ENCODE measurements around the gene CCDC33.

The CCDC33 gene

DNA sequence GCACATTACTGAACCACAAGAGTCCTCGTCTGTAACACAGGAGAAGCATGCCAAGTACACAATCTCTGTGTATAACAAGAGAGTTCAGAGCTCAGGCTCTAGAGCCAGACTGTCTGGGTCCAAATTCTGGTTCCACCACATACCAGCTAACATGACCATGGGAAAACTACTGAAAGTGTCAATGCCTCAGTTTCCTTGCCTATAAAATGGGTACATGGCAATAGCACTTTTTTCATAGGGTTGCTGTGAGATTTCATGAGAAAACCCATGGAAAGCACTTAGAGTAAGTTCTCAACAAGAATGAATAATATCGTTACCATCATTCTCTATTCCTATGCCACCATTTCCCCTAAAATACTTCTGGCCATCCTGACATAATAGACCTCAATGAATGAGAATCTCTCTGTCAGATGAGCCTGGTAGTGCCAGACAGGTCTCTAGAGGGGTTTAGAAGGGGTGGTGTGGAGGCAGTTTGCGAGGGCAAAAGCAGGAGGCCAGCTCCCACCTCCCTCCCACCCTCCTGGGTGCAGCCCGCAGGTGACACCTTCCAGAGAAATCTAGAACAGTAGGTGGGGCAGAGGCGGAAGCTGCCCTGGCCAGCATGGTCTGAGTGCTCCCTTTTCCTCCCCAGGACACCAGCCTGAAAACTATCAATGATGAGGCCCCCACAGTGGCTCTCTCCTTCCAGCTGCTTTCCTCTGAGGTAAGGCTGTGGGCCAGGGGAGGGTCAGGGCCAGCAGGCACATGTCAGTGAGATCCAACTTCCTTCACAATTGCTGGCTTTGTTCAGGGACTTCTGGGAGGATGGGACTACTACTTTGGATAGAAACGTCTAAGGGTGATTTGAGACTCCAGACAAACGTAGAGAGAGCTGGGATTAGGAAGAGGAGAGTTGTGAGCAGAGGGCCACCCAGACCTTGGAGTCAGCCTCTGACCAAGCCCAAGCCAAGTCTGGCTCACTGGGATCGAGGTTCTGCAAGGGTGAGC is 45.3 kb downstream of the CCDC33 start:
- Histone ChIP-seq H3K27ac (ENCODE audit: insufficient read depth, low read depth, low read length, poor library complexity, severe bottlenecking) (peak overlapping the region; percentile 16), H3K27me3 (ENCODE audit: control insufficient read depth, insufficient read depth, low read length, poor library complexity, severe bottlenecking) (no peaks in the 10 kb centered on the region), H3K36me3 (ENCODE audit: control insufficient read depth, insufficient read depth, low read length) (no peaks in the 10 kb centered on the region), H3K9me3 (ENCODE audit: control insufficient read depth, low read length) (no peaks in the 10 kb centered on the region), H3K4me1 (ENCODE audit: control insufficient read depth, insufficient read depth, low read length) (peaks cover 22% of the 10 kb centered on the region), H3K4me3 (ENCODE audit: insufficient read depth, low read depth, low read length) (no peak overlapping the region)
- 87 to 88% methylated on average over 8 of the region's 8 CpGs for WGBS, 2 experiments

DNA sequence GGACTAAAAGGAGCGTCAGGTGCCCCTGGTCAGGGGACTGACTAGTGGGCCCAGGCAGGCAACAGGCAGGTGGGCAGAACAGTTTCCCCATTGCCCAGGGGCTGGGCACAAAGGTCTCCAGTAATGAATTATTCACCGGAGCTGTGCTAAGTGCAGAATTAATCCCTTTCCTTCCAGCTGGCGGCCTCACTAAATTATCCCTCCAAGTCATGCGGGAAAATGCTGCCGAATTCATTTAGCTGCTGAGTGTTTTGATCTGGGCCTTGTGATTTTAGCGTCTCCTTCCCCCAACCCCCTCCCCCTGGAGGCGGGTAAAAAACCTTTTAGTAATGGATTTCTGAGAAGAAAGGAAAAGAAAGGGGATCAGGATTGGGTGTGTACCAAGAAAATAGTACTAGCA is 47.2 kb downstream of the CCDC33 start:
- Histone ChIP-seq H3K27me3 (ENCODE audit: control insufficient read depth, insufficient read depth, low read length, poor library complexity, severe bottlenecking) (no peaks in the 10 kb centered on the region), H3K9me3 (ENCODE audit: control insufficient read depth, low read length) (no peaks in the 10 kb centered on the region), H3K4me3 (ENCODE audit: insufficient read depth, low read depth, low read length) (no peak overlapping the region), H3K36me3 (ENCODE audit: control insufficient read depth, insufficient read depth, low read length) (no peaks in the 10 kb centered on the region), H3K27ac (ENCODE audit: insufficient read depth, low read depth, low read length, poor library complexity, severe bottlenecking) (no peak overlapping the region), H3K4me1 (ENCODE audit: control insufficient read depth, insufficient read depth, low read length) (peaks cover 20% of the 10 kb centered on the region)
- WGBS, 2 experiments = 75 to 86% methylated on average over 5 of the region's 7 CpGs

DNA sequence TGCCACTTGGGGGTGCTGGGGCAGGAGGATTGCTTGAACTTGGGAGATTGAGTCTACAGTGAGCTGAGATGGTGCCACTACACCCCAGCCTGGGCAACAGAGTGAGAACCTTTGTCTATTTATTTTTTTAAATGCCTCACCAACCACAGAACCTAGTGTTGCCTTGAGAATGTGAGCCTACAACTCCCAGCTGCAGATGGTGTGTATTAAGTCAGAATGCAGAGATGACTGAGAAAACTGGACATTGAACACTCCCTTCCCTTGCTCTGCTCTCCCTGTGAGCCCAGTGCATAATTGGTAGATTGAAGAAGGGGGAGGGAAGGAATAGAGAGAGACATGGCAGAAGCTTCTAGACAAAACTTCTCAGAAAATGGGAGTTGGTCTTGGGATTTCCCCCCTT is 53.5 kb downstream of the CCDC33 start:
- Histone ChIP-seq H3K27ac (ENCODE audit: insufficient read depth, low read depth, low read length, poor library complexity, severe bottlenecking) (no peak overlapping the region), H3K9me3 (ENCODE audit: control insufficient read depth, low read length) (no peaks in the 10 kb centered on the region), H3K27me3 (ENCODE audit: control insufficient read depth, insufficient read depth, low read length, poor library complexity, severe bottlenecking) (peaks cover 17% of the 10 kb centered on the region), H3K36me3 (ENCODE audit: control insufficient read depth, insufficient read depth, low read length) (no peaks in the 10 kb centered on the region), H3K4me1 (ENCODE audit: control insufficient read depth, insufficient read depth, low read length) (peaks cover 7% of the 10 kb centered on the region), H3K4me3 (ENCODE audit: insufficient read depth, low read depth, low read length) (no peak overlapping the region)

- Histone ChIP-seq H3K36me3 (ENCODE audit: control insufficient read depth, insufficient read depth, low read length) (no peaks in the 10 kb centered on the region), H3K27me3 (ENCODE audit: control insufficient read depth, insufficient read depth, low read length, poor library complexity, severe bottlenecking) (peaks cover 17% of the 10 kb centered on the region), H3K9me3 (ENCODE audit: control insufficient read depth, low read length) (no peaks in the 10 kb centered on the region), H3K27ac (ENCODE audit: insufficient read depth, low read depth, low read length, poor library complexity, severe bottlenecking) (no peak overlapping the region), H3K4me3 (ENCODE audit: insufficient read depth, low read depth, low read length) (no peak overlapping the region), H3K4me1 (ENCODE audit: control insufficient read depth, insufficient read depth, low read length) (peaks cover 7% of the 10 kb centered on the region)
These were observed 54.5 kb downstream of the CCDC33 start for GRCh38 chr15:74290645-74291044.

DNA sequence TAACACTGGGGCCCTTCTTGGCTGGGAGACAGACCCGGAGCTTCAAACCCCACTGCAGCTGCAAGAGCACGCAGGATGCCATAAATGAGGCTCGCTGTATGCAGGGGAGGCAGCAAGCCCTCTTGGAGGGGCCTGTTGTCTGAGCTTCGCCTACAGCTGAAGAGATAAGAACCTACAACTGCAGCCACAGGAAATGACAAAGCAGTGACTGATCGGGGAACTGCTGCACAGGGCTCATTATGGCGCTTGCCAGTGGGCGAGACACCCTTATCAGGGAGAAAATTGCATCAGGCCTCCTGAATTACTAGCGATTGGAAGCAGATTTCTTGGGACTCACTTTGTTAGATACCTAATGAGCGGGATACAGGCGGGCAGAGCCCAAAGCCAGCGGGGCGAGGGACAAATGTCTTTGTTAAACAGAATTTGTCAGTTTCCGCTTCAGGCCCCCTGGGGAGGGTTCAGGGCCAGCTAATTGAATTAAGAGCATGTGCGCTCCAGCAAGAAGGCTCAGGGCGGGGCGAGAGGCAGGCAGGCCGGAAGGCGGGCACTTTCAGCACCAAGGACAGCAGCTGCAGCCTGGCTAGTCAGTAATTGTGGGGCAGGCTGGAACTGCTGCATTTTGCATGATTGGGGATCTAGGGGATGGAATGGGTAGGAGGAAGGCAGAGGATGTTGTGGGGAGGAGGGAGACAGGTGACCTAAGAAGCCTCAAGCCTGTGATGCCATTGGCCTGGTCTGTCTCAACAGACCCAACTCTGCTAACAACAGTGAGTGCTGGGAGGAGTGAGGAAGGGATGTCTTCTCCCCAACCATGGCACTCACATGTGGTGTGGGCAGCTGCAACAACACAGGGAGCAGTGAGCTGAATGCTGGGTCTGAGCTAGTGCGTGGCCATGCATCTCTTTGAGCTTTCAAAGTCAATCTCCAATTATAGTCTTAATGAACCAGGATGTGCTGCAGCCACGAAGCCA is 55.3 kb downstream of the CCDC33 start:
- no peak overlapping the region for H3K4me3 ChIP-seq (ENCODE audit: insufficient read depth, low read depth, low read length)
- peaks cover 17% of the 10 kb centered on the region for H3K27me3 ChIP-seq (ENCODE audit: control insufficient read depth, insufficient read depth, low read length, poor library complexity, severe bottlenecking)
- no peaks in the 10 kb centered on the region for H3K36me3 ChIP-seq (ENCODE audit: control insufficient read depth, insufficient read depth, low read length)
- H3K4me1 ChIP-seq (ENCODE audit: control insufficient read depth, insufficient read depth, low read length) = peaks cover 7% of the 10 kb centered on the region
- 14 to 16% methylated on average over 20 of the region's 20 CpGs for WGBS, 2 experiments
- no peaks in the 10 kb centered on the region for H3K9me3 ChIP-seq (ENCODE audit: control insufficient read depth, low read length)
- no peak overlapping the region for H3K27ac ChIP-seq (ENCODE audit: insufficient read depth, low read depth, low read length, poor library complexity, severe bottlenecking)

GRCh38 chr15:74293021-74293810 is 57.1 kb downstream of the CCDC33 start:
- H3K4me3 ChIP-seq (ENCODE audit: insufficient read depth, low read depth, low read length) = no peak overlapping the region
- H3K9me3 ChIP-seq (ENCODE audit: control insufficient read depth, low read length) = no peaks in the 10 kb centered on the region
- H3K27ac ChIP-seq (ENCODE audit: insufficient read depth, low read depth, low read length, poor library complexity, severe bottlenecking) = no peak overlapping the region
- H3K27me3 ChIP-seq (ENCODE audit: control insufficient read depth, insufficient read depth, low read length, poor library complexity, severe bottlenecking) = peaks cover 17% of the 10 kb centered on the region
- no peaks in the 10 kb centered on the region for H3K36me3 ChIP-seq (ENCODE audit: control insufficient read depth, insufficient read depth, low read length)
- WGBS, 2 experiments = 90 to 92% methylated on average over 3 of the region's 3 CpGs
- H3K4me1 ChIP-seq (ENCODE audit: control insufficient read depth, insufficient read depth, low read length) = peaks cover 7% of the 10 kb centered on the region

DNA sequence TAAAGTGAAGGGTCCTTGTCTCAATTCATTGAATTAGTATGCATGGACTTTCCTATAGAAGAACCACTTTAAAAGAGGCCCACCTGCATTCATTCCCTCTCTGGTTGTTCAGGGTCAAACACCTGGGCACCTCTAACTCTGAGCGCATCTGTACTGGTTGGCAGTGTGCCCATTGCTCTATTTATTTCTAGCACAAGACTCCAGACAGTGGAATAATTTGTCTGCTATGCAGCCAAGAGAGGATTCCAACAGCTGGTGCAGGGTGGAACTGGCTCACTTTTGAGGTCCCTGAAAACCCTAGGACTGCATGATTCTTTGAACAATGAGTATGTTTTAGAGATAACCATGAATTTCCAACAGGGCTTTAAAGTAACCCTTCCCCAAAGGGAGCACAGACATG is 57.9 kb downstream of the CCDC33 start:
- peaks cover 17% of the 10 kb centered on the region for H3K27me3 ChIP-seq (ENCODE audit: control insufficient read depth, insufficient read depth, low read length, poor library complexity, severe bottlenecking)
- H3K4me3 ChIP-seq (ENCODE audit: insufficient read depth, low read depth, low read length) = no peak overlapping the region
- no peaks in the 10 kb centered on the region for H3K36me3 ChIP-seq (ENCODE audit: control insufficient read depth, insufficient read depth, low read length)
- H3K27ac ChIP-seq (ENCODE audit: insufficient read depth, low read depth, low read length, poor library complexity, severe bottlenecking) = no peak overlapping the region
- H3K4me1 ChIP-seq (ENCODE audit: control insufficient read depth, insufficient read depth, low read length) = peaks cover 7% of the 10 kb centered on the region
- H3K9me3 ChIP-seq (ENCODE audit: control insufficient read depth, low read length) = no peaks in the 10 kb centered on the region
- WGBS, 2 experiments = 94% methylated on average over 1 of the region's 1 CpG

GRCh38 chr15:74295800-74296199 is 59.7 kb downstream of the CCDC33 start:
- 86 to 88% methylated on average over 6 of the region's 6 CpGs for WGBS, 2 experiments
- H3K4me3 ChIP-seq (ENCODE audit: insufficient read depth, low read depth, low read length) = no peak overlapping the region
- peaks cover 24% of the 10 kb centered on the region for H3K27me3 ChIP-seq (ENCODE audit: control insufficient read depth, insufficient read depth, low read length, poor library complexity, severe bottlenecking)
- H3K27ac ChIP-seq (ENCODE audit: insufficient read depth, low read depth, low read length, poor library complexity, severe bottlenecking) = no peak overlapping the region
- no peaks in the 10 kb centered on the region for H3K36me3 ChIP-seq (ENCODE audit: control insufficient read depth, insufficient read depth, low read length)
- peaks cover 12% of the 10 kb centered on the region for H3K4me1 ChIP-seq (ENCODE audit: control insufficient read depth, insufficient read depth, low read length)
- no peaks in the 10 kb centered on the region for H3K9me3 ChIP-seq (ENCODE audit: control insufficient read depth, low read length)

- no peak overlapping the region for H3K4me3 ChIP-seq (ENCODE audit: insufficient read depth, low read depth, low read length)
- no peaks in the 10 kb centered on the region for H3K36me3 ChIP-seq (ENCODE audit: control insufficient read depth, insufficient read depth, low read length)
- H3K4me1 ChIP-seq (ENCODE audit: control insufficient read depth, insufficient read depth, low read length) = peaks cover 25% of the 10 kb centered on the region
- peaks cover 34% of the 10 kb centered on the region for H3K27me3 ChIP-seq (ENCODE audit: control insufficient read depth, insufficient read depth, low read length, poor library complexity, severe bottlenecking)
- 84 to 94% methylated on average over 1 of the region's 1 CpG for WGBS, 2 experiments
- H3K9me3 ChIP-seq (ENCODE audit: control insufficient read depth, low read length) = no peaks in the 10 kb centered on the region
- no peak overlapping the region for H3K27ac ChIP-seq (ENCODE audit: insufficient read depth, low read depth, low read length, poor library complexity, severe bottlenecking)
These were observed 61.8 kb downstream of the CCDC33 start for GRCh38 chr15:74297887-74298286.
